ENCODE measurements around the gene ZNF652.

ZNF652 gene

DNA sequence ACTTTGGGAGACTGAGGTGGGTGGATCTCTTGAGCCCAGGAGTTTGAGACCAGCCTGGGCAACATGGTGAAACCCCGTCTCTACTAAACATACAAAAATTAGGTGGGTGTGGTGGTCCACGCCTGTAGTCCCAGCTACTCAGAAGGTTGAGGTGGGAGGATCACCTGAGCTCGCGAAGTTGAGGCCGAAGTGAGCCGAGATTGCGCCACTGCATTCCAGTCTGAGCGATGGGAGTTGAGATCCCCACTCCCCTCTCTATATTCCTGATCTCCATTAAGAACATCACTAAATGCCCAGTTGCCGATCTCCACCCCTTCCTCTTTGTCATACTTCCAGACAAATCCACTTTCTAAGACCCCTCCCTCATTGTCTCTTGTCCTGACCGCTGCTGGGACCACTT, 24.3 kb upstream of the ZNF652 start:
- TF ChIP-seq, protein P1, sequence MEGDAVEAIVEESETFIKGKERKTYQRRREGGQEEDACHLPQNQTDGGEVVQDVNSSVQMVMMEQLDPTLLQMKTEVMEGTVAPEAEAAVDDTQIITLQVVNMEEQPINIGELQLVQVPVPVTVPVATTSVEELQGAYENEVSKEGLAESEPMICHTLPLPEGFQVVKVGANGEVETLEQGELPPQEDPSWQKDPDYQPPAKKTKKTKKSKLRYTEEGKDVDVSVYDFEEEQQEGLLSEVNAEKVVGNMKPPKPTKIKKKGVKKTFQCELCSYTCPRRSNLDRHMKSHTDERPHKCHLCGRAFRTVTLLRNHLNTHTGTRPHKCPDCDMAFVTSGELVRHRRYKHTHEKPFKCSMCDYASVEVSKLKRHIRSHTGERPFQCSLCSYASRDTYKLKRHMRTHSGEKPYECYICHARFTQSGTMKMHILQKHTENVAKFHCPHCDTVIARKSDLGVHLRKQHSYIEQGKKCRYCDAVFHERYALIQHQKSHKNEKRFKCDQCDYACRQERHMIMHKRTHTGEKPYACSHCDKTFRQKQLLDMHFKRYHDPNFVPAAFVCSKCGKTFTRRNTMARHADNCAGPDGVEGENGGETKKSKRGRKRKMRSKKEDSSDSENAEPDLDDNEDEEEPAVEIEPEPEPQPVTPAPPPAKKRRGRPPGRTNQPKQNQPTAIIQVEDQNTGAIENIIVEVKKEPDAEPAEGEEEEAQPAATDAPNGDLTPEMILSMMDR (conservative IDR thresholded peaks at IDR 0.05; ENCODE audit: control insufficient read depth, insufficient read depth, low read depth, low read length) = no peak
- H3K4me3 ChIP-seq (ENCODE audit: control insufficient read depth, low read depth, low read length) = no peak overlapping the region
- DNase-seq (ENCODE audit: low read depth) = no peak

DNA sequence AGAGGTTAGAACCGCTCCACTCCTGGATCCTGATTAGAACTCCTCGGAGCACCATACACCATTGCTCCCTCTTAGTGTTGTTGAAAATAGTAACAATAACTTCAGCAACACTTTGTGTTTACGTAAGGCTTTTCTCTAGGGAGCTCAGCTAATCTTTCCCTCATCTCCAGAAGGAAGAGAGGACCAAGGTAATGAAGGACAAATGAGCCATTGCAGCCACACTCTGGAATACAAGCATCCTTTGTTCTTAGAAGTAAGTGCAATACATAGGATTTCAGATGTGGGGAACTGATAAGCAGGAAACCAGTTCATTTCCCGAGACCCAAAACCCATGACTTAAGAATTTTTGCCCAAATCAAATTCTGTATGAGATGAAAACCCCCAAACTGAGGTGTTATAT, 22.9 kb upstream of the ZNF652 start:
- DNase-seq (ENCODE audit: low read depth) = no peak
- no peak overlapping the region for H3K4me3 ChIP-seq (ENCODE audit: control insufficient read depth, low read depth, low read length)
- TF ChIP-seq, protein P1 (conservative IDR thresholded peaks at IDR 0.05; ENCODE audit: control insufficient read depth, insufficient read depth, low read depth, low read length) = no peak

- H3K4me3 ChIP-seq (ENCODE audit: control insufficient read depth, low read depth, low read length) = no peak overlapping the region
- TF ChIP-seq, protein P1 (conservative IDR thresholded peaks at IDR 0.05; ENCODE audit: control insufficient read depth, insufficient read depth, low read depth, low read length) = no peak
- no peak for DNase-seq (ENCODE audit: low read depth)
Measured at GRCh38 chr17:49383060-49383459, 21.0 kb upstream of the ZNF652 start.

GRCh38 chr17:49382556-49382955, 20.5 kb upstream of the ZNF652 start:
- DNase-seq (ENCODE audit: low read depth) = no peak
- TF ChIP-seq, protein P1 (conservative IDR thresholded peaks at IDR 0.05; ENCODE audit: control insufficient read depth, insufficient read depth, low read depth, low read length) = no peak
- no peak overlapping the region for H3K4me3 ChIP-seq (ENCODE audit: control insufficient read depth, low read depth, low read length)

DNA sequence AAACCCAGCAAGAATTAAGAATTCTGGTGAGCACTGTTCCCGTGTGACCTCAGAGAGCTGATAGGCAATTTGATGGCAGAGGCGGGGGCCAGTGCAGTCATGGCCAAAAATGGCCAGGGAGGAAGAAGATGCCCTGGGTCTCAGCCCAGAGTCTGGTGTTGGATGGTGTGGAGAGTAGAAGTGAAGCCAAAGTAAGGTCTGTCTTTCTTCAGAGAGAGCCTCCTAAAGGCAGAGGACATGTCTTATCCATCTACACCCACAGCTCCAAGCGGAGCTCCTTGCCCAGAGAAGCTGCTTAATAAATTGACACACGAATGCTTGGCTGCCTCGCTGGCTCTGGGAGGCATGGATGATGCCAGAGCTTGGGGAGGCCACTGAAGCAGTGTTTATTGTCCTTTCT, 19.7 kb upstream of the ZNF652 start:
- TF ChIP-seq, protein P1 (conservative IDR thresholded peaks at IDR 0.05; ENCODE audit: control insufficient read depth, insufficient read depth, low read depth, low read length) = no peak
- no peak for DNase-seq (ENCODE audit: low read depth)
- H3K4me3 ChIP-seq (ENCODE audit: control insufficient read depth, low read depth, low read length) = no peak overlapping the region

- TF ChIP-seq, protein P1 (conservative IDR thresholded peaks at IDR 0.05; ENCODE audit: control insufficient read depth, insufficient read depth, low read depth, low read length) = no peak
- DNase-seq (ENCODE audit: low read depth) = no peak
- no peak overlapping the region for H3K4me3 ChIP-seq (ENCODE audit: control insufficient read depth, low read depth, low read length)
Measured at GRCh38 chr17:49381033-49381432, 19.0 kb upstream of the ZNF652 start.

DNA sequence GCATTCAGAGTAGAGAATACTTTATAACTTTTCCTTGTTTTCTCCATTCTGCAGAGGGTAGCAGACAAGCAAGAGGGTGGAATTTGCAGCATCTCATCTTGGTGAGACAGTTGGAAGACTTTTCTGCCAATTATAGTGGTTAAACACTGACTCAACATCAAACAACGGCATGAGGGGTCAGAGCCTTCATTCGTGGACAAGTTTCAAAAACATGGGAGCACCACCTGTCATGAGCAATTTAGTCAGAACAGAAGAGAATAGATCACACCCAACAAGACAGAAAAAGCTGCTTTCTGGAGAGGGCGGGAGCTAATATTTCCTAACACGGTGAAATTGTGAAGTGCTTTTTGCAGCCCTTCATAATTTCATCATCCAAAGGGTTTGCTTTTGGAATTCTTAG, 17.9 kb upstream of the ZNF652 start:
- H3K4me3 ChIP-seq (ENCODE audit: control insufficient read depth, low read depth, low read length) = no peak overlapping the region
- TF ChIP-seq, protein P1 (conservative IDR thresholded peaks at IDR 0.05; ENCODE audit: control insufficient read depth, insufficient read depth, low read depth, low read length) = no peak
- no peak for DNase-seq (ENCODE audit: low read depth)

Data from fibroblast of mammary gland (primary cell).